ENCODE results near the gene CHRNA5. TPM values are rescaled to one million over a fixed set of nuclear protein-coding genes. Genes with fewer than 3 reads are reported as not detected.

CHRNA5 gene
- total and polyA plus RNA-seq, 2 donors from 2014 or later = 0.41 to 0.76 TPM

- no peak overlapping the region for H3K4me3 ChIP-seq (ENCODE audit: low read length in 3 of 3)
- no peak for TF ChIP-seq CTCF (IDR thresholded peaks at IDR 0.05; ENCODE audit: borderline replicate concordance, extremely low read depth, insufficient read depth)
- H3K27ac ChIP-seq (ENCODE audit: low read depth in 2 of 2, low read length in 2 of 2) = no peak overlapping the region
- DNase-seq (peak in 1 of 5 donors; percentile 65), FAIRE-seq (no peak)
- H3K9me3 ChIP-seq (ENCODE audit: control insufficient read depth in 2 of 3, insufficient read depth in 1 of 3, low read length in 3 of 3) = no peaks in the 10 kb centered on the region
- H3K36me3 ChIP-seq (ENCODE audit: control insufficient read depth in 2 of 3, insufficient read depth in 3 of 3, low read length in 3 of 3) = no peaks in the 10 kb centered on the region
- peaks cover 0 to 7% (median 0%) of the 10 kb centered on the region in 3 donors for H3K4me1 ChIP-seq (ENCODE audit: control insufficient read depth in 2 of 3, insufficient read depth in 2 of 3, low read depth in 1 of 3, low read length in 3 of 3)
- no peaks in the 10 kb centered on the region for H3K27me3 ChIP-seq (ENCODE audit: control insufficient read depth, insufficient read depth, low read length)
- intact Hi-C loops (cut with DNase I) = no loop called here
- no peak overlapping the region for H3K9ac ChIP-seq (ENCODE audit: low read length in 3 of 3)
Observed at GRCh38 chr15:78641749-78642275, 76.5 kb downstream of the CHRNA5 start.

- FAIRE-seq = no peak
- TF ChIP-seq CTCF (IDR thresholded peaks at IDR 0.05; ENCODE audit: borderline replicate concordance, extremely low read depth, insufficient read depth) = no peak
- Histone ChIP-seq H3K9ac (ENCODE audit: low read length in 3 of 3) (no peak overlapping the region), H3K4me3 (ENCODE audit: low read length in 3 of 3) (no peak overlapping the region), H3K27me3 (ENCODE audit: control insufficient read depth, insufficient read depth, low read length) (no peaks in the 10 kb centered on the region), H3K4me1 (ENCODE audit: control insufficient read depth in 2 of 3, insufficient read depth in 2 of 3, low read depth in 1 of 3, low read length in 3 of 3) (peaks cover 0 to 7% (median 0%) of the 10 kb centered on the region in 3 donors), H3K36me3 (ENCODE audit: control insufficient read depth in 2 of 3, insufficient read depth in 3 of 3, low read length in 3 of 3) (no peaks in the 10 kb centered on the region), H3K9me3 (ENCODE audit: control insufficient read depth in 2 of 3, insufficient read depth in 1 of 3, low read length in 3 of 3) (no peaks in the 10 kb centered on the region), H3K27ac (ENCODE audit: low read depth in 2 of 2, low read length in 2 of 2) (no peak overlapping the region)
- intact Hi-C loops (cut with DNase I) = no loop called here
- DNase-seq = no peak
Observed at GRCh38 chr15:78642331-78642730, 77.0 kb downstream of the CHRNA5 start.

Other genes with a start within 250 kb of the CHRNA5 start
- gene CRABP1, start 225.2 kb upstream of the CHRNA5 start, total RNA-seq = not detected
- gene CRABP1, start 225.2 kb upstream of the CHRNA5 start, polyA plus RNA-seq (ENCODE audit: insufficient read depth, low read depth, low replicate concordance) = 61.0 TPM
- gene IREB2, start 127.3 kb upstream of the CHRNA5 start, total RNA-seq = 48.7 TPM
- gene IREB2, start 127.3 kb upstream of the CHRNA5 start, polyA plus RNA-seq (ENCODE audit: insufficient read depth, low read depth, low replicate concordance) = 8.3 TPM
- 5.8 TPM for gene HYKK, start 57.9 kb upstream of the CHRNA5 start, total RNA-seq
- gene HYKK, start 57.9 kb upstream of the CHRNA5 start, polyA plus RNA-seq (ENCODE audit: insufficient read depth, low read depth, low replicate concordance) = 14.3 TPM
- 118 TPM for gene PSMA4, start 25.1 kb upstream of the CHRNA5 start, total RNA-seq
- 200 TPM for gene PSMA4, start 25.1 kb upstream of the CHRNA5 start, polyA plus RNA-seq (ENCODE audit: insufficient read depth, low read depth, low replicate concordance)
- gene CHRNA3, start 55.5 kb downstream of the CHRNA5 start, total RNA-seq = not detected
- not detected for gene CHRNA3, start 55.5 kb downstream of the CHRNA5 start, polyA plus RNA-seq (ENCODE audit: insufficient read depth, low read depth, low replicate concordance)
- 0.13 TPM for gene CHRNB4, start 75.7 kb downstream of the CHRNA5 start, total RNA-seq
- gene CHRNB4, start 75.7 kb downstream of the CHRNA5 start, polyA plus RNA-seq (ENCODE audit: insufficient read depth, low read depth, low replicate concordance) = 0.32 TPM
- 3.1 TPM for gene ADAMTS7, start 245.9 kb downstream of the CHRNA5 start, total RNA-seq
- gene ADAMTS7, start 245.9 kb downstream of the CHRNA5 start, polyA plus RNA-seq (ENCODE audit: insufficient read depth, low read depth, low replicate concordance) = 0.82 TPM